ENCODE measurements around the gene ITPKB. TPM values are rescaled to one million over a fixed set of nuclear protein-coding genes. Genes with fewer than 3 reads are reported as not detected.
A peak's percentile ranks its signal among the peaks of the same experiment; 100 is the strongest.

The ITPKB gene
- polyA plus RNA-seq, 1 of the 3 experiments (the other 2 are of a cell fraction): 2.4 TPM

DNA sequence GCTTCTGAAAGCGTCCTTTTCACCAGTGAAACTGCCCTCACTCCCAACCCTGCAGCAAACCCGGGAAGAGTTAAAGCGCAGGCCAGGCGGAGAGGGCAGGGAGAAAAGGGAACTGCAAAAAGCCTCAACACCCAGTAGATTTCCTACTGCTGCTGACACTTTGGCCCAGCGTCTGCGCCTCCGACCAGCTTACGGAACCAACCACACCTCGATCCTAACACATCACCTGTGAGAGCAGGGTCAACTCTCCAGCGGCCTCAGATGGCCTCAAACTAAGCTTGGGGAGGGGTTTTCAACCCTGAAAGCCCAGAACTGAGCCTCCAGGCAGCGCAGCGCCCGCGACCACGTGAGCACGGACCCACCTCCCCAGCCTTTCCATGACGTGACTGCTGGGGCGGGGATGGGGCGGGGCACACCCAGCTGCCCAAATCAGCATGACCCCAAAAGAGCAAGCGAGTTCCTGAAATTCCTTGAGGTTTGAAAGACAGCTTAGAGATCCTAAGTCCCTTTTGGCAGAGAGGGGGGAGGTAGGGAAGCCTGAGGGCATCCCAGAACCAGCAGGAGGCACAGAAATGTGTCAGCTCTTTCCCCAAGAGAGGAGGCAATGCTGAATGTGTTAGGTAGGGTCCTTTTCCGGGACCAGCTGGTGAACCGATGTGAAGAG is 59.1 kb downstream of the ITPKB start:
- ChIA-PET CTCF (interaction anchor here (0.8 kb wide), 1 partner anchor 19 kb away, joined by 4 read pairs; no protein-coding TSS in a partner anchor), POLR2A (no interaction called here)
- TF ChIP-seq, protein P1, sequence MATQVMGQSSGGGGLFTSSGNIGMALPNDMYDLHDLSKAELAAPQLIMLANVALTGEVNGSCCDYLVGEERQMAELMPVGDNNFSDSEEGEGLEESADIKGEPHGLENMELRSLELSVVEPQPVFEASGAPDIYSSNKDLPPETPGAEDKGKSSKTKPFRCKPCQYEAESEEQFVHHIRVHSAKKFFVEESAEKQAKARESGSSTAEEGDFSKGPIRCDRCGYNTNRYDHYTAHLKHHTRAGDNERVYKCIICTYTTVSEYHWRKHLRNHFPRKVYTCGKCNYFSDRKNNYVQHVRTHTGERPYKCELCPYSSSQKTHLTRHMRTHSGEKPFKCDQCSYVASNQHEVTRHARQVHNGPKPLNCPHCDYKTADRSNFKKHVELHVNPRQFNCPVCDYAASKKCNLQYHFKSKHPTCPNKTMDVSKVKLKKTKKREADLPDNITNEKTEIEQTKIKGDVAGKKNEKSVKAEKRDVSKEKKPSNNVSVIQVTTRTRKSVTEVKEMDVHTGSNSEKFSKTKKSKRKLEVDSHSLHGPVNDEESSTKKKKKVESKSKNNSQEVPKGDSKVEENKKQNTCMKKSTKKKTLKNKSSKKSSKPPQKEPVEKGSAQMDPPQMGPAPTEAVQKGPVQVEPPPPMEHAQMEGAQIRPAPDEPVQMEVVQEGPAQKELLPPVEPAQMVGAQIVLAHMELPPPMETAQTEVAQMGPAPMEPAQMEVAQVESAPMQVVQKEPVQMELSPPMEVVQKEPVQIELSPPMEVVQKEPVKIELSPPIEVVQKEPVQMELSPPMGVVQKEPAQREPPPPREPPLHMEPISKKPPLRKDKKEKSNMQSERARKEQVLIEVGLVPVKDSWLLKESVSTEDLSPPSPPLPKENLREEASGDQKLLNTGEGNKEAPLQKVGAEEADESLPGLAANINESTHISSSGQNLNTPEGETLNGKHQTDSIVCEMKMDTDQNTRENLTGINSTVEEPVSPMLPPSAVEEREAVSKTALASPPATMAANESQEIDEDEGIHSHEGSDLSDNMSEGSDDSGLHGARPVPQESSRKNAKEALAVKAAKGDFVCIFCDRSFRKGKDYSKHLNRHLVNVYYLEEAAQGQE (IDR thresholded peaks at IDR 0.05; ENCODE audit: low read depth, low read length): no peak
- TF ChIP-seq FOXM1 (IDR thresholded peaks at IDR 0.05; ENCODE audit: low read depth) (no peak), POLR2AphosphoS5 (IDR thresholded peaks at IDR 0.05; ENCODE audit: low read depth, low read length) (no peak), TCF12 (IDR thresholded peaks at IDR 0.05) (no peak), SMC3 (IDR thresholded peaks at IDR 0.05; ENCODE audit: low read depth, low read length) (no peak), YY1 (IDR thresholded peaks at IDR 0.05; ENCODE audit: low read depth) (no peak), NRF1 (IDR thresholded peaks at IDR 0.05; ENCODE audit: low read depth, low read length) (no peak), USF1 (IDR thresholded peaks at IDR 0.05; ENCODE audit: borderline replicate concordance, low read depth) (no peak), NFIC (IDR thresholded peaks at IDR 0.05; ENCODE audit: borderline replicate concordance) (no peak), EZH2phosphoT487 (IDR thresholded peaks at IDR 0.05; ENCODE audit: borderline replicate concordance, low read depth) (no peak), ELF1 (IDR thresholded peaks at IDR 0.05) (no peak), CHD2 (IDR thresholded peaks at IDR 0.05; ENCODE audit: low read length, partially characterized antibody) (no peak), TEAD4 (IDR thresholded peaks at IDR 0.05; ENCODE audit: borderline replicate concordance, insufficient read depth) (no peak), RCOR1 (IDR thresholded peaks at IDR 0.05; ENCODE audit: low read length) (no peak), RXRA (IDR thresholded peaks at IDR 0.05; ENCODE audit: borderline replicate concordance, low read depth) (no peak), EP300 (IDR thresholded peaks at IDR 0.05; ENCODE audit: borderline replicate concordance in 1 of 2, low read depth in 1 of 2, low read length in 1 of 2) (no peak), RAD21 (IDR thresholded peaks at IDR 0.05; ENCODE audit: low read length) (no peak)
- TF ChIP-seq, protein P2, sequence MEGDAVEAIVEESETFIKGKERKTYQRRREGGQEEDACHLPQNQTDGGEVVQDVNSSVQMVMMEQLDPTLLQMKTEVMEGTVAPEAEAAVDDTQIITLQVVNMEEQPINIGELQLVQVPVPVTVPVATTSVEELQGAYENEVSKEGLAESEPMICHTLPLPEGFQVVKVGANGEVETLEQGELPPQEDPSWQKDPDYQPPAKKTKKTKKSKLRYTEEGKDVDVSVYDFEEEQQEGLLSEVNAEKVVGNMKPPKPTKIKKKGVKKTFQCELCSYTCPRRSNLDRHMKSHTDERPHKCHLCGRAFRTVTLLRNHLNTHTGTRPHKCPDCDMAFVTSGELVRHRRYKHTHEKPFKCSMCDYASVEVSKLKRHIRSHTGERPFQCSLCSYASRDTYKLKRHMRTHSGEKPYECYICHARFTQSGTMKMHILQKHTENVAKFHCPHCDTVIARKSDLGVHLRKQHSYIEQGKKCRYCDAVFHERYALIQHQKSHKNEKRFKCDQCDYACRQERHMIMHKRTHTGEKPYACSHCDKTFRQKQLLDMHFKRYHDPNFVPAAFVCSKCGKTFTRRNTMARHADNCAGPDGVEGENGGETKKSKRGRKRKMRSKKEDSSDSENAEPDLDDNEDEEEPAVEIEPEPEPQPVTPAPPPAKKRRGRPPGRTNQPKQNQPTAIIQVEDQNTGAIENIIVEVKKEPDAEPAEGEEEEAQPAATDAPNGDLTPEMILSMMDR (IDR thresholded peaks at IDR 0.05): no peak
- TF ChIP-seq, protein P3, sequence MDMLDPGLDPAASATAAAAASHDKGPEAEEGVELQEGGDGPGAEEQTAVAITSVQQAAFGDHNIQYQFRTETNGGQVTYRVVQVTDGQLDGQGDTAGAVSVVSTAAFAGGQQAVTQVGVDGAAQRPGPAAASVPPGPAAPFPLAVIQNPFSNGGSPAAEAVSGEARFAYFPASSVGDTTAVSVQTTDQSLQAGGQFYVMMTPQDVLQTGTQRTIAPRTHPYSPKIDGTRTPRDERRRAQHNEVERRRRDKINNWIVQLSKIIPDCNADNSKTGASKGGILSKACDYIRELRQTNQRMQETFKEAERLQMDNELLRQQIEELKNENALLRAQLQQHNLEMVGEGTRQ (IDR thresholded peaks at IDR 0.05; ENCODE audit: borderline replicate concordance, low read depth, low read length): no peak
- Histone ChIP-seq H3K36me3 (replicated peaks in 1 of 2; ENCODE audit: control insufficient read depth in 1 of 2, insufficient read depth in 2 of 2, low read length in 1 of 2) (no peaks in the 10 kb centered on the region), H3K79me2 (ENCODE audit: insufficient read depth) (no peaks in the 10 kb centered on the region), H3K9me3 (no peaks in the 10 kb centered on the region), H3K9ac (no peak overlapping the region), H3K4me2 (no peak overlapping the region), H3F3A (replicated peaks; ENCODE audit: insufficient read depth) (no peaks in the 10 kb centered on the region), H3K4me3 (ENCODE audit: low read depth in 2 of 2, low read length in 1 of 2) (peak overlapping the region in 1 of 2 experiments; percentile 15; a peak in 1 of 4 replicates), H3K9me2 (no peaks in the 10 kb centered on the region), H3K27ac (ENCODE audit: low read depth in 2 of 2, low read length in 1 of 2) (no peak overlapping the region), H3K27me3 (ENCODE audit: insufficient read depth) (no peaks in the 10 kb centered on the region), H3K4me1 (ENCODE audit: control insufficient read depth in 1 of 2, insufficient read depth in 2 of 2, low read depth in 1 of 2, low read length in 1 of 2) (peaks cover 13 to 21% of the 10 kb centered on the region in 2 experiments), H4K20me1 (ENCODE audit: insufficient read depth) (no peaks in the 10 kb centered on the region), H2AFZ (ENCODE audit: low read depth) (no peak overlapping the region)
- DNase-seq: peak; percentile 71
- 74% methylated on average over 11 of the region's 22 CpGs for WGBS (ENCODE audit: low lambda C conversion rate)
